Kidney (tissue), 22 donors: ENCODE data around the gene MDM4. TPM values are rescaled to one million over a fixed set of nuclear protein-coding genes. Genes with fewer than 3 reads are reported as not detected.

ENCODE experiments used
- DNase-seq, 5 donors: peaks; one replicate each; pipeline ENCODE4 v3.0.0-alpha.2; 2013 to 2020
- FAIRE-seq: peaks from 2 replicates; lab custom pipeline; 2012; peaks lifted over from hg19 to GRCh38; lab: Jason Lieb, UNC
- H3K27ac ChIP-seq, 2 donors: one replicate each; pipeline ENCODE4 v1.7.0; 2013; ENCODE audit warnings: low read depth in 2 of 2, low read length in 2 of 2, inconsistent platforms in 1 of 2
- H3K27me3 ChIP-seq: one replicate; pipeline ENCODE4 v1.7.1; 2013; ENCODE audit warnings: low read length, inconsistent platforms; ENCODE audit not compliant: control insufficient read depth, insufficient read depth
- H3K36me3 ChIP-seq, 3 donors: one replicate each; pipeline versions ENCODE4 v1.7.0 to v1.7.1; 2013; ENCODE audit warnings: low read length in 3 of 3, control low read depth in 1 of 3, inconsistent platforms in 1 of 3; ENCODE audit not compliant: insufficient read depth in 3 of 3, control insufficient read depth in 2 of 3
- H3K4me1 ChIP-seq, 3 donors: one replicate each; pipeline versions ENCODE4 v1.7.0 to v1.7.1; 2013; ENCODE audit warnings: low read length in 3 of 3, inconsistent platforms in 1 of 3, low read depth in 1 of 3; ENCODE audit not compliant: control insufficient read depth in 2 of 3, insufficient read depth in 2 of 3
- H3K4me3 ChIP-seq, 3 donors: one replicate each; pipeline versions ENCODE4 v1.7.0 to v1.8.1; 2013; ENCODE audit warnings: low read length in 3 of 3, control low read depth in 1 of 3, inconsistent platforms in 1 of 3
- H3K9ac ChIP-seq, 3 donors: one replicate each; pipeline versions ENCODE4 v1.7.0 to v1.7.1; 2013; ENCODE audit warnings: low read length in 3 of 3, control low read depth in 1 of 3, inconsistent platforms in 1 of 3
- H3K9me3 ChIP-seq, 3 donors: one replicate each; pipeline versions ENCODE4 v1.7.0 to v1.7.1; 2013; ENCODE audit warnings: low read length in 3 of 3, control low read depth in 1 of 3, inconsistent platforms in 1 of 3; ENCODE audit not compliant: control insufficient read depth in 2 of 3, insufficient read depth in 1 of 3
- intact Hi-C: fragments of 100-400 bp; cut with DNase I; formaldehyde crosslinking; loops from one replicate; pipeline ENCODE4 v1.11.1; 2022
- long read RNA-seq, 10 donors: library from polyadenylated mRNA in 1 of 10; unstranded in 1 of 10; transcript quantifications; one replicate each; pipeline ENCODE4 v2.0.0 and lab custom pipeline, GENCODE V29; 2021 to 2026
- polyA plus RNA-seq: library from polyadenylated mRNA; stranded (reverse); fragments of 350-450 nt; fragmentation: Illumina TruSeq; extraction: RNeasy Lipid Tissue Mini Kit (QIAGEN cat#74804); gene quantifications from one replicate; pipeline ENCODE4 v1.2.3, GENCODE V29; 2014; ENCODE audit warnings: low read depth, low replicate concordance; ENCODE audit not compliant: insufficient read depth
- total RNA-seq: library from RNA; stranded (reverse); fragmentation: NEBNext Ultra II Directional; extraction: Animal tissue kit (Norgen Biotek cat#: 25700); gene quantifications from one replicate; pipeline ENCODE4 v1.2.1, GENCODE V29; 2021
- TF ChIP-seq, protein P1 (sequence below): IDR thresholded peaks from 3 replicates; pipeline ENCODE4 v1.5.1; 2012; ENCODE audit warnings: mild to moderate bottlenecking, moderate library complexity, borderline replicate concordance; ENCODE audit not compliant: insufficient read depth; ENCODE audit errors: extremely low read depth
- donor health status: control.
- donor health status: control.
- donor health status: control.
- donor health status: control.
- donor health status: control.
- donor health status: DM: yes; HTN: yes; CAD: no.
- donor health status: Normal renal cell carcinoma (clear cell type).

Gene MDM4, protein sequence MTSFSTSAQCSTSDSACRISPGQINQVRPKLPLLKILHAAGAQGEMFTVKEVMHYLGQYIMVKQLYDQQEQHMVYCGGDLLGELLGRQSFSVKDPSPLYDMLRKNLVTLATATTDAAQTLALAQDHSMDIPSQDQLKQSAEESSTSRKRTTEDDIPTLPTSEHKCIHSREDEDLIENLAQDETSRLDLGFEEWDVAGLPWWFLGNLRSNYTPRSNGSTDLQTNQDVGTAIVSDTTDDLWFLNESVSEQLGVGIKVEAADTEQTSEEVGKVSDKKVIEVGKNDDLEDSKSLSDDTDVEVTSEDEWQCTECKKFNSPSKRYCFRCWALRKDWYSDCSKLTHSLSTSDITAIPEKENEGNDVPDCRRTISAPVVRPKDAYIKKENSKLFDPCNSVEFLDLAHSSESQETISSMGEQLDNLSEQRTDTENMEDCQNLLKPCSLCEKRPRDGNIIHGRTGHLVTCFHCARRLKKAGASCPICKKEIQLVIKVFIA
- 87.9 TPM for total RNA-seq
- 6.3 TPM for polyA plus RNA-seq
- long read RNA-seq, donor 1: 0 reads
- long read RNA-seq, donor 2, full-length matches to known transcripts: 1 of 1 reads
- long read RNA-seq, donor 2, partial matches to known transcripts: 0 of 1 reads
- long read RNA-seq, donor 2, other reads (novel, unspliced or antisense): 0 of 1 reads
- long read RNA-seq, donor 3, full-length matches to known transcripts: 2 of 19 reads
- long read RNA-seq, donor 3, partial matches to known transcripts: 17 of 19 reads
- long read RNA-seq, donor 3, other reads (novel, unspliced or antisense): 0 of 19 reads
- long read RNA-seq, donor 4, full-length matches to known transcripts: 1 of 18 reads
- long read RNA-seq, donor 4, partial matches to known transcripts: 17 of 18 reads
- long read RNA-seq, donor 4, other reads (novel, unspliced or antisense): 0 of 18 reads
- long read RNA-seq, donor 5, partial matches to known transcripts: 0 of 1 reads
- long read RNA-seq, donor 5, other reads (novel, unspliced or antisense): 0 of 1 reads
- long read RNA-seq, donor 6: 0 reads
- long read RNA-seq, donor 7, full-length matches to known transcripts: 5 of 18 reads
- long read RNA-seq, donor 7, partial matches to known transcripts: 2 of 18 reads
- long read RNA-seq, donor 7, other reads (novel, unspliced or antisense): 11 of 18 reads
- long read RNA-seq, donor 8: 0 reads
- long read RNA-seq, donor 9: 0 reads
- long read RNA-seq, donor 10, full-length matches to known transcripts: 2 of 31 reads
- long read RNA-seq, donor 10, partial matches to known transcripts: 29 of 31 reads
- long read RNA-seq, donor 10, other reads (novel, unspliced or antisense): 0 of 31 reads

DNA sequence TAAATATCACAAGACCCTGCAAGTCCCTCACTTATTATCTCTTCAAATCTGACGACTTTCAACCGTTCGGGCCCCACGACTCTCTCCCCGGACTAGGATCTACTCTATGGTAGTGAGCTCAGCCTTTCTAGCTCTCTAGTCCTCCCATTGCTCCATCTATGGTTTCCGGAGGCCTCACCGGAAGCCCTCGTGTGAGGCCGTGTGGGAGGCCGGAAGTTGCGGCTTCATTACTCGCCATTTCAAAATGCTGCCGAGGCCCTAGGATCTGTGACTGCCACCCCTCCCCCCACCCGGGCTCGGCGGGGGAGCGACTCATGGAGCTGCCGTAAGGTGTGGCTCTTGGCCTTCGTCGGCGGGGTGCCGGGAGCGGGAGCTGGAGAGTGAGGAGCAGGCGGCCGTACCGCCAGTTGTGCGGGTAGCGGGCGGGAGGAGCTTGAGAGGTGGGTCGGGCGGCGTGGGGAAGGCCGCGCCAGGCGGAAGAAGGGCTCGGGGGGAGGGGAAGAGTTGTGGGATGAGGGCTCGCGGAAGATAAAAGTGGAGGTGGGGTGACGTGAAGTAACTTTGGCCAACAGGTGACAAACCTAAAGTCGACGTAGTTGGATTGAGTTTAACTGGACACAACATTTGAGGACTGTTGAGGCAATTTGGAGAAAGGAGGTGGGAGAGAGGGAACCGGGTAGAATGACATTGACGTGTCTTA lies at the start of gene MDM4:
Gene MDM4, plus strand, starts transcription at position 227 of the 700 bp plus-strand sequence. CDS start 9,113 bp downstream, outside the sequence.
- intact Hi-C loops: no loop called here
- Histone ChIP-seq H3K9me3 (no peaks in the 10 kb centered on the region), H3K4me1 (peaks cover 0 to 8% (median 5%) of the 10 kb centered on the region in 3 donors), H3K4me3 (peak within 1 kb of the TSS; percentile 95 to 100 (median 99)), H3K36me3 (peaks cover 0 to 2% (median 0%) of the 10 kb centered on the region in 3 donors), H3K27me3 (no peaks in the 10 kb centered on the region), H3K9ac (peak within 1 kb of the TSS; percentile 89 to 94 (median 94)), H3K27ac (peak within 1 kb of the TSS; percentile 96 to 98)
- DNase-seq: peak; percentile 95 to 99 (median 96)
- TF ChIP-seq, protein P1, sequence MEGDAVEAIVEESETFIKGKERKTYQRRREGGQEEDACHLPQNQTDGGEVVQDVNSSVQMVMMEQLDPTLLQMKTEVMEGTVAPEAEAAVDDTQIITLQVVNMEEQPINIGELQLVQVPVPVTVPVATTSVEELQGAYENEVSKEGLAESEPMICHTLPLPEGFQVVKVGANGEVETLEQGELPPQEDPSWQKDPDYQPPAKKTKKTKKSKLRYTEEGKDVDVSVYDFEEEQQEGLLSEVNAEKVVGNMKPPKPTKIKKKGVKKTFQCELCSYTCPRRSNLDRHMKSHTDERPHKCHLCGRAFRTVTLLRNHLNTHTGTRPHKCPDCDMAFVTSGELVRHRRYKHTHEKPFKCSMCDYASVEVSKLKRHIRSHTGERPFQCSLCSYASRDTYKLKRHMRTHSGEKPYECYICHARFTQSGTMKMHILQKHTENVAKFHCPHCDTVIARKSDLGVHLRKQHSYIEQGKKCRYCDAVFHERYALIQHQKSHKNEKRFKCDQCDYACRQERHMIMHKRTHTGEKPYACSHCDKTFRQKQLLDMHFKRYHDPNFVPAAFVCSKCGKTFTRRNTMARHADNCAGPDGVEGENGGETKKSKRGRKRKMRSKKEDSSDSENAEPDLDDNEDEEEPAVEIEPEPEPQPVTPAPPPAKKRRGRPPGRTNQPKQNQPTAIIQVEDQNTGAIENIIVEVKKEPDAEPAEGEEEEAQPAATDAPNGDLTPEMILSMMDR: no peak
- FAIRE-seq: no peak

DNA sequence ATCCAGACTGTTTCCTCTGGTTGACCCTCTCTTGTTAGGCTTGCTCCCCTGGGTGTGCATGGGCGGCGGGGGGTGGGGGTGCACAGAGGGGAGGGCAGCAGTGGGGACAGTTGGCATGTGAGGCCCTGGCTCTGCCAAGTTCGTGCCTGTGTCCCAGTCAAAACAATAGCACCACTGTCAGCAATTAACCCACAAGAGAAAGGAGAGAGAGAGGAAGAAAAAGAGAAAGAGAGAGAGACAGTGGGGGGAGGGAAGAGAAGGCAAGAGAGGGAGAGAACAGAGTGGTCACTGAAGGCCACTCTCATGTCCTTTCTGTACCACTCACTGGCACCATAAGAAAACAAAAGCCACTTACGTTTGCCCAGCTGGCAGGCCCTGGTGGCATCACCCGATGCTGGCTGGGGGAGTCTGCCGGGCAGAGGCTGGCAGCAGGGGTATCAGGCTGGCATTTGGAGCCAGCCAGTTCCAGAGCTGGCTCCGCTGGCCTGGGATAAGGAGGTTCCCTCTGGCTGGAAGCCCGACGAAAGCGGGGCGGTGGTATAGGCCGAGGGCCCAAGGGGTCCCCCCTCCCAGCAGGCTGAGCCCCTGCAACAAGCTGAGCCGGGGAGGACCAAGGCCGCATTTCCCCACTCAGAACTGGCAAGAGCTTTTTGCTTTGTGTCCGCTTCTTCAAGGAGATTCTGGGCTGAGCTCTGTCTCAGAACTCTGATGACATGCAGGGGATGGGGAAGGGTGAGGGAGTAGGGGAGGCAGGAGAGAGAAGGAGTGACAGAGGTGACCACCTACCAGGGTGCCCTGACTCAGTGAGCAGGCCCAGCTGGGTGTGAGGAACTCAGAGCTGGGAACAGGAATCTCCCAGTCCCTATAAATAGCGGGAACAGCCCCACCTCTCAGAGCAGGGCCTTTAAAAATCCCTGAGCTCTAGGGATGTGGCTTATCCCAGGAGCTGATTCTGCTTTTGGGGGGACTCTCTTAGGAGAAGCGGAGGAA lies 49.5 kb upstream of the MDM4 start:
- intact Hi-C loops: no loop called here
- FAIRE-seq: no peak

More for the DNA sequence above, 49.5 kb upstream of the MDM4 start:
- TF ChIP-seq, protein P1: no peak
- DNase-seq: no peak
- H3K27me3 ChIP-seq: no peaks in the 10 kb centered on the region
- peaks cover 2 to 8% (median 2%) of the 10 kb centered on the region in 3 donors for H3K36me3 ChIP-seq
- H3K9me3 ChIP-seq: no peaks in the 10 kb centered on the region
- H3K4me3 ChIP-seq: no peak overlapping the region
- peak overlapping the region; percentile 33 to 71 for H3K27ac ChIP-seq
- H3K4me1 ChIP-seq: peaks cover 0 to 34% (median 5%) of the 10 kb centered on the region in 3 donors
- H3K9ac ChIP-seq: peak overlapping the region in 1 of 3 donors; percentile 16
